Epidermal melanocyte (primary cell): ENCODE data around the gene TESK2.
"Not testable (repeated sequence)": the region's sequence is repeated elsewhere in the genome, so short reads cannot be mapped to it uniquely, and the experiment has no call there.

Experiments
- DNase-seq: peaks from one replicate; pipeline ENCODE4 v3.0.0; 2011; ENCODE audit warnings: low spot score; ENCODE audit not compliant: insufficient read length

Gene TESK2

DNA sequence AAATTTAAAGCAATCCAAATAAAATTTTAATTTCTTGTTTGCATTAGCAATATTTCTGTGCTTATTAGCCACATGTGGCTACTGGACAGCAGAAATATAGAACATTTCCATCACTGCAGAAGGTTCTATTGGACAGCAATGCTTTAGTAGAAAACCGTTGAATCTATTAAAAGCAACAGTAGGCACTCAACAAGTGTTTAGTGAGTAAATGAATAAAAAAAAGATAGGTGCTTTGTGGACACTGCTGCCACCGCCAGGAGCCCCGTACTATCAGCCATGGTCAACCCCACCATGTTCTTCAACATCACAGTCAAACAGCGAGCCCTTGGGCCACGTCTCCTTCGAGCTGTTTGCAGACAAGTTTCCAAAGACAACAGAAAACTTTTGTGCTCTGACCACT is 76.2 kb downstream of the TESK2 start:
- DNase-seq = no peak

DNA sequence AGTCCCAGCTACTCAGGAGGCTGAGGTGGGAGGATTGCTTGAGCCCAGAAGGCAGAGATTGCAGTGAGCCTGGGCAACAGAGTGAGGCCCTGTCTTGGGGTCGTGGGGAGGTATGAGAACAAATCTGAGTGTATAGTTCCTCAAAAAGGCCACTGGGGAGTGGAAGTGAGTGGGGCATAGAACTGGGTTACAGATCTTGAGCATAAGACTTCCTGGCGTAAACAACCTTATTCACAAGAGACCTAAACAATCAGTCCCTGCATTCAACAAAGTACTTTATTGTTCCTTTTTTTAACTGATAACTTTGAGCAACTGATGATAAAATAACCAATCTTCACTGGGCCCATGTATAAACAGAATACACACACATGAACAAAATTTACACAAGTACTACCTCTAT is 78.1 kb downstream of the TESK2 start:
- no peak for DNase-seq

DNA sequence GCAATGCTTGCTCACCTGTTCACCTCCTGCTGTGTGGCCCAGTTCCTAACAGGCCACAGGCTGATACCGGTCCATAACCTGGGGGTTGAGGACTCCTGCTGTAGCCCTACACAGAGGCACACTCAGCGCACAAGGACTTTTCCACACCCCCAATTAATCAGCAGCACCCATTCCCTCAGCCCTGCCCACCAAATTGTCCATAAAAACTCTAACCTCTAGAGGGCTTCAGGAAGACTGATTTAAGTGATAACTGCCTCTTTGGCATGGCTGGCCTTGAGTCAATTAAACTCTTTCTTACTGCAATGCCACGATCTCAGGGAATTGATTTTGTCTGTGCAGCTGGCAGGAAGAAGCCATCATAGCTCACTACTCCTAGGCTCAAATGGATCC is 79.5 kb downstream of the TESK2 start:
- DNase-seq = no peak

DNA sequence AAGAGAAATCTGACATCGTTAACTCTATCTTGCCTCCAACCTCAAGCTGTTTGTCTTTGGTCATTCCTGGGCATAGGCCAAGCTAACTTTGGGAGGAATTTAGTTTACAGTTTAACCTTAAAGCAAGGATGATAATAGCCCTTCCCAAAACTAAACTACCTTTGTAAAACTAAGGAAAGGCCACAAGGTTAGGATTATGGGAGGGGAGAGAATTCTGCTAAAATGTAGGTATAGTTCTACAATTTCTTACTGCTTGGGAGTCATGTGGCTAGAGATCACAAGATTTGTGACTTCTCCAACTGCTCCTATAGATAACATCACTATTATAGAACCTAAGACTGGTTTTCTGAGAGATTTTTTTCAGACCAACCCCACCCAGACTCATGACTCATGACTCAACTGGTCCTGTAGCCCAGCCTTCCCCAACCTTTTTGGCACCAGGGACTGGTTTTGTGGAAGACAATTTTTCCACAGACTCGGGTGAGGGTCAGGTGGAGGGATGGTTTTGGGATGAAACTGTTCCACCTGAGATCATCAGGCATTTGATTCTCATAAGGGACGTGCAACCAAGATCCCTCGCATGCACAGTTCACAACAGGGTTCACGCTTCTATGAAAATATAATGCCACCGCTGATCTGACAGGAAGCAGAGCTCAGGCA is 80.0 kb downstream of the TESK2 start:
- DNase-seq = no peak

DNA sequence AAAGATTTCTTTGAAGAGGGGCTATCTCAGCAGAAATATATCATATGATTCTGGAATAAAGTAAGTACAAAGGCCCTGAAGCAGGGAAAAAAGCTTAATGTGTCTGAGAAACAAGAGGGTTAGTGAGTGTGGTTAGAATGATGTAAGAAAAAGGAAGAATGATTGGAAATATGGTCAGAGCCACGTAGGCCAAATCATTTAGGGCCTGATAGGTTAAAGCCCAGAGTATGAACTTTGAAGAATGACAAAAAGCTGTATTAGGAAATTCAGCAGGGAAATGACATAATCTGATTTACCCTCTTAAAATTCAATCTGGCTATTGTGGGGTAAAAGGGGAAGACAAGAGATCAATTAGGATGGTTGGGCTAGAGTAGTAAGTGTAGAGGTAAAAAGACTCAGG is 81.7 kb downstream of the TESK2 start:
- no peak for DNase-seq

DNA sequence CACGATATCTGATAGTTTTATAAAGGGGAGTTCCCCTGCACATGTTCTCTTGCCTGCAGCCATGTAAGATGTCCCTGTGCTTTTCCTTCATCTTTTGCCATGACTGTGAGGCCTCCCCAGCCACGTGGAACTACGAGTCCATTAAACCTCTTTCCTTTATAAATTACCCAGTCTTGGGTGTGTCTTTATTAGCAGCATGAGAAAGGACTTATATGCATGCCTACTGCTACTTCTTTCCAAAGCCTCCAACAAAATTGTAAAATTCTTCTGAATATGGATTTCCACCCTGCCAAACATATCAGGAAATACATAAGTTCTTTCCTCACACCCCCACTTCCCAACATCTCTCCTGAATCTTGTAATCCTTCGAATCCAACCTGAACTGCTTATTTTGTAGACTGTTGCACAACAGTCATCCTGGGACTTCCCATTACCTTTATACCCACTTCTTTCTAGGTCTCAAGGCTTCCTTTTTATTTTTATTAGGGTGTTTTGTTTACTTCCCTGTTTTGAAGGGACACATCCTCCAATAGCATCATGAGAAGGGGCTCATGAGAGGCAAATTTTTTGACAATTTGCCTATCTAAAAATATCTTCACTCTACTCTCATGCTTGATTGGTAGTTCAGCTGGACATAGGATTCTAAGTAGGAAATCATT is 83.2 kb downstream of the TESK2 start:
- no peak for DNase-seq

DNA sequence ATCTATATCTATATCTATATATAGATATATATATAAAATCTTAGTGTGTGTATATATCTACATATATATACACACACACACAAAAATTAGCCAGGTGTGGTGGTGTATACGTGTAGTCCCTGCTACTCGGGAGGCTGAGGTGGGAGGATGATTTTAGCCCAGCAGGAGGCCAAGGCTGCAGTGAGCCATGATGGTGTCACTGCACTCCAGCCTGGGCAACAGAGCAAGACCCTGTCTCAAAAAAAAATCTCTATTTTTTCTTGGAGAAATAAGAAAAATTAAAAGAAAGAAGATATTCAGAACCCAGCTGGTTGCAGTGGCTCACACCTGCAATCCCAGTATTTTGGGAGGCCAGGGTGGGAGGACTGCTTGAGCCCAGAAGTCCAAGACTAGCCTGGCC is 85.3 kb downstream of the TESK2 start:
- no peak for DNase-seq

DNA sequence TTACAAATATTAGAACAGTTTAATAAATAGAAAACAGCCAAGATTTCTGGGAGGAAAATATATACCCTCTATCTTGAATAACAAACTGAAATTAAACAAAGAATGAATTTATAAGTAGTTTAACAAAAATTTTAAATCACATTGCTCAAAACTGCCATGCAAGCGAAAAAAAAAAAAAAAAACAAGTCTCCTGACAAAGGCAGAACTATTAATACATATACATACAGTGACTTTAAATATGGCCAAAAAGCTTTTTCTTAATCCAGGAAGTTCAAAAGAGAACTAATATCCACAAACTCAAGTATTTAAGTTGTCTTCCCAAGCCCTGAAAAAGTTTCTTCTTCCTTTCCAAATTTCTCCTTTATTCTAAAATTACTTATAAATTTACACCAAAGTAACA is 87.2 kb downstream of the TESK2 start:
- DNase-seq = no peak

DNA sequence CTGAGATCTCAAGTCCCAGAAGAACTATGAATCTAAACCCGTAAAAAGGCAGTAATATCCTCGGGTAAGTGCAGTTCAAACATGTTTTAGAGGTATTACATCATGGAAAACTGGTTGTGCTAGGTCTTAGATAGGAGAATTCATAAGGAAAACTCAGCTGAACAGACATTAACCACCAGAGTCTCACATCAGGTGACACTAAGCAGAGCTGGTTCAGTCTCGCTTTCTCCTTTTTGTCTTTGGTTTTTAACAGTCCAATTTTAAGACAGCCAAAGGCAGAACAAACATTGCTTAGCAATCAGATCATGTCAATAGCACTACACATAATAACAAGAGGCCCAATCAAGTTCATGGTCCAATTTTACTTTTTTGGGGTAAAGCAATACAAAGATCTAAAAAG is 87.7 kb downstream of the TESK2 start:
- DNase-seq = no peak

DNA sequence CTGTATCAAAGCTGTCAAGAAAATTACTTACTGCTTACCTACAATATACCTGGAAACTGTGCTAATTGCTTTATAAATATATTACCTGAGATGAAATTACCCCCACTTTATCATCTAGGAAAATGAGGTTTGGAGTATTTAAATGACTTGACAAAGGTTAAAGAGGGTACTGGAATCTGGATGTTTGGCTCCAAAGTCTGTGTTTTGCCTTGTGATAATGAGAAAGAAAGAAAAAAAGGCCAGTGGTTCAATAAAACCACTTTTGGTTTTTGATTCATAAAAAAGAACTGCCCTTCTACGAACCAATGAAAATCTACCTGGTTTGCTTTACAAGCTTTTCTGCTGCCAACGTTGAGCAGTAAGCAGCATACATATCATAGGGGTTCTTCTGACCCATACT is 89.4 kb downstream of the TESK2 start:
- DNase-seq = no peak

DNA sequence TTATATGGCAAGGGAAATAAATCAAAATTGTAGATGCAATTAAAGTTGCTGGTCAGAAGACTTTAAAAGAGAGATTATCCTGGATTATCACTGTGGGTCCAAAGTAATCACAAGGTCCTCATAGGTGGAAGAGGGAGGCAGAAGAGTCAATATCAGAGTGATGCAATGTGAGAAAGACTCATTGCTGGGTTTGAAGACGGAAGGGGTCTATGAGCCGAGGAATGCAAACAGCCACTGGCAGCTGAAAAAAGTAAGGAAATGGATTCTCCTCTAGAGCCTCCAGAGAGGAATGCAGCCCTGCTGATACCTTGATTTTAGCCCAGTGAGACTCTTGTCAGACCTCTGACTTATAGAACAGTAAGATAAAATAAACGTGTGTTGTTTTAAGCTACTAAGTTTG is 90.9 kb downstream of the TESK2 start:
- no peak for DNase-seq

DNA sequence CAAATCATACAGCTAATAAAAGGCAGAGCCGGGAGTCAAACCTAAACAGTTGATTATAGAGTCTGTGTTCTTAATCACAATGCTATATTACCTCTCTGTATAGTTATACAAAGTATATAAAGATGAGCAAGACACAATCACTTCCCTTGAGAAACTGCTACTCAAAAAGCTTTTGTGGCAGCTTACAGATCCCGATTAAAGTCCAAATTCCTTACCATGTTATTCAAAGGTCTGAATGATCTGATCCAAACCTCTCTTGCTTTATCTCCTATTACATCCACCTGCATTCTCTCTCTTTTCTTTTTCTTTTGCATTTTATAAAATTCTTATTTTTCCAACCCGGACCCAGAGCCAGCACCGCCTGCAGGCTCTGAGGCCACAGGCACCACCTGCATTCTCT is 93.7 kb downstream of the TESK2 start:
- no peak for DNase-seq

DNA sequence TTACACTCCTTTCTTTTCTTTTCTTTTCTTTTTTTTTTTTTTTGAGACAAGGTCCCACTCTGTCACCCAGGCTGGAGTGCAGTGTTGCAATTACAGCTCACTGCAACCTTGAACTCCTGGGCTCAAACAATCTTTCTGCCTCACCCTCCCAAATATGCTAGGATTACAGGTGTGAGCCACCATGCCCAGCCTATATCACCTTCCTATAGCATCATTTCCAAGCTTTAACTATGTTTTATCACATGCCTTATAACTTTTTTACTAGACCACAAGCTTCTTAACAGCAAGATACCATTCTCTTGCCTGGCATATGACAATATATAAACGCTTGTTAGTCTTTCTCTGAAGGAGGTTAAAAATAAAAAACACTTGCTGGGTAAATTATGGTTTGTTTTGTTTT is 95.4 kb downstream of the TESK2 start:
- no peak for DNase-seq

DNA sequence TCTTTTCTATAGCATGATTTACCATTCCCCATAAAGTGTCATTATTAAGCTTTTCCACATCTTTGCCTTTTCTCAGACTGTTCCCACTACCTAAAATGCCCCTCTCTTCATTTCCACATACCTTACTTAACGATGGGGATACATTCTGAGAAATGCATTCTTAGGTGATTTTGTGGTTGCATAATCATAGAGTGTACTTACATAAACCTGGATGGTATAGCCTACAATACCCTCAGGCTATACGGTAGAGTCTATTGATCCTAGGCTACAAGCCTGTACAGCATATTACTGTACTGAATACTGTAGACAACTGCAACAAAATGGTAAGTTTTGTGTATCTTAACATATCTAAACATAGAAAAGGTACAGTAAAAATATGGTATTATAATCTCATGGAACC is 95.9 kb downstream of the TESK2 start:
- no peak for DNase-seq

DNA sequence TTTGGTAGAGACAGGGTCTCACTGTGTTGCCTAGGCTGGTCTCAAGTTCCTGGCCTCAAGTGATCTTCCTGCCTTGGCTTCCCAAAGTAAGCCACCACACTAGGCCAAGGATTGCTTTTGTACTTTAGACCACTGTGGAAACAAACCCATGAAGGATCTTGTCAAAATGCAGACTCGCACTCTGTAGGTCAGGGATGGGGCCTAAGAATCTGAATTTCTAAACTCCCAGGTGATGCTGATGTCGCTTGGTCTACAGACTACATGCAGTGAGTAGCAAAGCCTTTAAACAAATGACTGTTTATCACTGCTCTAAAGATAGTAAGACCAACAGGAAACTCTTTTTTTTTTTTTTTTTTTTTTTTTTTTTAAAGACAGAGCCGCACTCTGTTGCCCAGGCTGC is 96.6 kb downstream of the TESK2 start:
- DNase-seq = no peak

DNA sequence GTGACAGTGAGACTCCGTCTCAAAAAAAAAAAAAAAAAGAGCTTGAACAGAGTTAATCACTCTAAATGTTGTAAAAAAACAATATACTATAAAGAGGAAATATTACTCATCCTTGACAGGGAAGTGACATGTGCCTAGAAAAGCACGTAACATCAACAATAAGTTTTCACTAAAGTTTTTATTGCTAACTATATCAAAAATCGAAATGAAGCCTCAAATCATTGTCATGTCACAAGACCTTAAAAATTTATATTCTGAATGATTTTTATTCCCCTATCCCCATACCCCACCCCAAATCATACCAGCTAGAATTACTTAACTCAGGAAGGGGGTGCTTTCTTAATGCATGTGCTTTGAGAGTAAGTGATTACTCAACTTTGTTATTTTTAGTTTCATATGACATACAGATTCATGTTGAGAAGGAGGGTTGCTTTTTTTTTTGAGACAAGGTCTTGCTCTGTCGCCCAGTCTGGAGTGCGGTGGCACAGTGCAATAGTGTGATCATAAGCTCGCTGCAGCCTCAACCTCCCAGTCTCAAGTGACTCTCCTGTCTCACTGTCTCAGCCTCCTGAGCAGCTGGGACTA is 97.2 kb downstream of the TESK2 start:
- no peak for DNase-seq

DNA sequence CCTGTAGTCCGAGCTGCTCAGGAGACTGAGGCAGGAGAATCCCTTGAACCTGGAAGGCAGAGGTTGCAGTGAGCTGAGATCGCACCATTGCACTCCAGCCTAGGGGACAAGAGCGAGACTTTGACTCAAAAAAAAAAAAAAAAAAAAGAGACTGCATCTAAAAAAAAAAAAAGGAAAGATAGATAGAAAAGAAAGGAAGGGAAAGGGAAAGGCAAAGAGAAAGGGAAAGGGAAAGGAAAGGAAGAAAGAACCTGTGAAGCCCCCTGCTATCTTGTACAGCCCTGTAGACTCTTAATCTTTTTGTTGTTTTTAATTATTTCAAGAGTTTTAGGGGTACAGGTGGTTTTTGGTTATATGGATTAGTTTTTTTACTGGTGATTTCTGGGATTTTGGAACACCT is 104.7 kb downstream of the TESK2 start:
- DNase-seq = no peak

DNA sequence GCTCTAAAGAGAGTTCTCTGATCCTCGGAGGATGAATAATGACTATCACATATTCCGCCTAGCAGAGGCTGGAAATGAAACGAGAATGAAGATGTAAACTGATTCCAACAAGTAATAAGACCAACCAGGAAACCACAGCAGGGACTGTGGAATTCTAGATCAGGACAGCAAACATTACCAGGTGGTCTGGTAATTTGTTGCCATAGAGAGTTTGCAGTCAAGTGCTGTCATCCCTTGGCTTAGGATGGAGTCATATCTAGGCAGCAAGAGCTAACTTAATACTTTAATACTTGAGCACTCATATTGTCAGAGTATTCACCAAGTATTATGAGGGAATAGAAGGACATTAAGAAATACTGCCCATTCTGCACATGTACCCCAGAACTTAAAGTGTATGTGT is 105.7 kb downstream of the TESK2 start:
- no peak for DNase-seq

DNA sequence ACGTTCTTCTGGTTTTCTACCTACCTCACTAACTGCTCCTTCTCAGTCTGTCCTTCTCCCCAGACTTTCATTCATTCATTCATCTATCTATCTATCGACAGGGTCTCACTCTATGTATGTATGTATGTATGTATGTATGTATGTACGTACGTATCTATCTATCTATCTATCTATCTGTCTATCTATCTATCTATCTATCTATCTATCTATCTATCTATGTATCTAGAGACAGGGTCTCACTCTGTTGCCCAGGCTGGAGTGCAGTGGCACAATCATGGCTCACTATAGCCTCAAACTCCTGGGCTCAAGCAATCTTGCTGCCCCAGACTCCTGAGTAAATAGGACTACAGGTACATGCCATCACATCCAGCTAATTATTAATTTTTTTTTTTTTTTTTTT is 106.8 kb downstream of the TESK2 start:
- DNase-seq = not testable (repeated sequence)

DNA sequence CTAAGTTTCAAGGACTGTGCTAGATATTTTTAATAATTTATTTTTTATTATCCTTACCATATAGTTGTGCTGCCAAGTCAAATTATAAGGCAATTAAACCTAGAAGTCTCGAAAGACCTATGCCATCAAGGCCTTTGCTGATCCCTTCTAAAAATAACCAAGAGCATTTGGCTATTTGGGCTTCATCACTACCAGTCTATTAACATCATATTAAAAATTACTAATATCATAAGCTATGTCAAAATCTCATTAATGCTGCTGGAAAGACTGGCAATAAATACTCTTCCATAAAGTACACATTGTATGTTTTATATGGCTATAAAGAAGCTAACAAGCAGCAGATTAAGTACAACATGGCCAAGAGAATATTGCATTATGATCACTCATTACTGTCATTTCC is 107.8 kb downstream of the TESK2 start:
- no peak for DNase-seq

DNA sequence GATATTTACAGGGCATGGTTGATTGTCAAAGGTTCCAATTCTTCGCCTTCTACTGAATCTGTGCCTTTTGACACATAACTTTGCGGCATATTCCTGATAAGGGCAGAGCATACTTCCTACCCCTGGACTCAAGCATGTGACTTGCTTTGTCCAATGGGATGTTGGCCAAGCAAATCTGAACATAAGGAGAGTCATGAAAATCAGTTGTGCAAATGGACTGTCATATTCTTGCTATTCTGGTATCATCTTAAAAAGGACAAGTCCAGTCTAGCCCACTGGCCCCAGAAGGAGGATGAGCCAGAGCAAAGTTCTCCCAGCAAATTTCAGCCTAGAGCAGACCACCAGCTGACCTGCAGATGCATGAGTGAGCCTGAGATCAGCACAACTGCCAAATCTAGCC is 109.7 kb downstream of the TESK2 start:
- DNase-seq = no peak

DNA sequence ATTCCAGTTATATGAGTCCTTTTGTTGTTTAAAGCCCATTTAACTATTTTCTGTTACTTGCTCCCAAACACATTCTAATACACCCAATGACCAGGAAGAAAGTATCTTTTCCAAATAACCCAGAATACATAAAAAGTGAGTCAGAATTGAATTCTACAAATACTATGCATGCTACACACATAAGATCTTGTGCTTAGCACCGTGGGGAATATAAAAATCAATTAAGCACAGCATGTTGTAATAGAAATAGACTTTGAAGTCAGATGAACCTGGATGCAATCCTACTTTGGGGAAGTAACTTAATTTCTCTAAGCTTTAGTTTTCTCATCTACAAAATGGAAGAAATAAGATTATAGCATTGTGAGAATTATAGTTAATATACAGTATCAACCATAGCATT is 110.2 kb downstream of the TESK2 start:
- DNase-seq = no peak

DNA sequence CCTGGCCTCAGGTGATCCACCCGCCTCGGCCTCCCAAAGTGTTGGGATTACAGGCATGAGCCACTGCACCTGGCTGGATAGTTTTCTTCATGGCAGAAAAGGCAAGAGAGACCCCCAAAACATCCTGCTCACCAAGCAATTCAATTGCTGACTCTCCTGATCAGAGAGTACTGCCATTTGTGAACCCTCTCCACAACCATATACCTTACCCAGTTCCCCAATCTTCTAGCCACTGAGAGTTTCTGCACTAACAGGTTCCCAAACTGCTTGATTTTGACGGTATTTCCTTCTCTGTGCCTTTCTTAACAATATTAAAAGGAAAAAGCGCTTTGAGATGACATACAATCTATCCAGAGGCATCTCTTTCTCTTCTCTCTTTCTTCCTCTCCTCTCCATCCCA is 110.8 kb downstream of the TESK2 start:
- DNase-seq = no peak
